ENCODE data around the gene C1orf232. TPM values are rescaled to one million over a fixed set of nuclear protein-coding genes. Genes with fewer than 3 reads are reported as not detected.
A peak's percentile ranks its signal among the peaks of the same experiment; 100 is the strongest.

Gene C1orf232
- total RNA-seq, 1 experiment from 2014 or later, result not detected

GRCh38 chr1:26181586-26182382 is 13.0 kb upstream of the C1orf232 start:
- Mint-ChIP-seq H3K36me3 (ENCODE audit: insufficient read depth, unreplicated experiment) (peaks cover 53% of the 10 kb centered on the region), H3K27ac (ENCODE audit: low read depth, unreplicated experiment) (peak overlapping the region; percentile 77), H3K9me3 (ENCODE audit: unreplicated experiment) (no peaks in the 10 kb centered on the region), H3K4me1 (ENCODE audit: insufficient read depth, unreplicated experiment) (peaks cover 27% of the 10 kb centered on the region), H3K4me3 (ENCODE audit: unreplicated experiment) (peak overlapping the region; percentile 18), H3K27me3 (ENCODE audit: insufficient read depth, unreplicated experiment) (no peaks in the 10 kb centered on the region)
- intact Hi-C loops (cut with micrococcal nuclease), result no loop called here
- peak; percentile 84 for DNase-seq (ENCODE audit: unreplicated experiment)
- no TSS peak for BruUV-seq (replicated peaks)
- CTCF ChIA-PET, result interaction anchor here (0.5 to 2.5 kb wide), 4 partner anchors 12 to 141 kb away, joined by 3 to 12 read pairs (median 6); partner anchors contain the start of genes CEP85 and ZNF593
- POLR2A ChIA-PET, result interaction anchor here (0.9 to 1.5 kb wide), 2 partner anchors 12 to 52 kb away, joined by 3 to 6 read pairs; partner anchors contain the start of genes CEP85 and ZNF593
- TF ChIP-seq CTCF (IDR thresholded peaks at IDR 0.05; ENCODE audit: unreplicated experiment), result no peak

- Mint-ChIP-seq H3K9me3 (ENCODE audit: unreplicated experiment) (no peaks in the 10 kb centered on the region), H3K4me3 (ENCODE audit: unreplicated experiment) (no peak overlapping the region), H3K36me3 (ENCODE audit: insufficient read depth, unreplicated experiment) (peaks cover 35% of the 10 kb centered on the region), H3K27me3 (ENCODE audit: insufficient read depth, unreplicated experiment) (no peaks in the 10 kb centered on the region), H3K27ac (ENCODE audit: low read depth, unreplicated experiment) (no peak overlapping the region), H3K4me1 (ENCODE audit: insufficient read depth, unreplicated experiment) (peaks cover 27% of the 10 kb centered on the region)
- BruUV-seq (replicated peaks), result no TSS peak
- POLR2A ChIA-PET, result interaction anchor here (1.3 to 1.5 kb wide), 2 partner anchors 10 to 54 kb away, joined by 6 read pairs; partner anchors contain the start of genes CEP85 and ZNF593
- DNase-seq (ENCODE audit: unreplicated experiment), result no peak
- intact Hi-C loops (cut with micrococcal nuclease), result no loop called here
- TF ChIP-seq CTCF (IDR thresholded peaks at IDR 0.05; ENCODE audit: unreplicated experiment), result no peak
- CTCF ChIA-PET, result interaction anchor here (0.6 to 4.3 kb wide), 3 partner anchors 10 to 453 kb away, joined by 3 to 28 read pairs (median 10); partner anchors contain the start of genes CEP85 and ZNF593
These were observed 11.3 kb upstream of the C1orf232 start for GRCh38 chr1:26180010-26180506.

- peak; percentile 82 for DNase-seq (ENCODE audit: unreplicated experiment)
- TF ChIP-seq CTCF (IDR thresholded peaks at IDR 0.05; ENCODE audit: unreplicated experiment), result peak; percentile 19
- intact Hi-C loops (cut with micrococcal nuclease), result loop anchor here (1.0 kb wide), 1 partner anchor 99 kb away; no protein-coding TSS in a partner anchor
These were observed 8.5 kb upstream of the C1orf232 start, which contains the start of gene CNKSR1 for GRCh38 chr1:26177182-26177684. CNKSR1 (plus strand) TSS chr1:26177491; CDS start chr1:26177548, 57 bp downstream.

More at GRCh38 chr1:26177182-26177684, 8.5 kb upstream of the C1orf232 start, which contains the start of gene CNKSR1:
- Mint-ChIP-seq H3K9me3 (ENCODE audit: unreplicated experiment) (no peaks in the 10 kb centered on the region), H3K4me1 (ENCODE audit: insufficient read depth, unreplicated experiment) (peaks cover 27% of the 10 kb centered on the region), H3K36me3 (ENCODE audit: insufficient read depth, unreplicated experiment) (peaks cover 13% of the 10 kb centered on the region), H3K4me3 (ENCODE audit: unreplicated experiment) (peak within 1 kb of the TSS; percentile 97), H3K27me3 (ENCODE audit: insufficient read depth, unreplicated experiment) (no peaks in the 10 kb centered on the region), H3K27ac (ENCODE audit: low read depth, unreplicated experiment) (peak within 1 kb of the TSS; percentile 98)
- ChIA-PET POLR2A (interaction anchor here (0.7 to 4.6 kb wide), 13 partner anchors 12 to 293 kb away, joined by 3 to 50 read pairs (median 3); partner anchors contain the start of genes CEP85 and SH3BGRL3), CTCF (interaction anchor here (0.5 to 4.3 kb wide), 13 partner anchors 14 to 216 kb away, joined by 3 to 28 read pairs (median 4); partner anchors contain the start of gene CEP85)
- BruUV-seq (replicated peaks), result no TSS peak
